Natural killer cell (primary cell): Measurements from ENCODE around the gene HOXD13. TPM values are rescaled to one million over a fixed set of nuclear protein-coding genes. Genes with fewer than 3 reads are reported as not detected.

ENCODE experiments used
- ATAC-seq, 3 donors: fragments of 150-1000 bp in 2 of 3; fragments of 200-7000 bp in 1 of 3; cut with Tn5 transposase; 1 replicate in 1 of 3; 2 replicates in 2 of 3; pipeline ENCODE4 v1.10.0; 2021; ENCODE audit warnings: mild to moderate bottlenecking in 2 of 3, moderate library complexity in 2 of 3
- DNase-seq, 2 donors: peaks; one replicate each; pipeline versions ENCODE4 v3.0.0 to v3.0.0-alpha.2; 2013 to 2021; ENCODE audit warnings: mixed read lengths in 1 of 2
- H3K27ac ChIP-seq: one replicate; pipeline ENCODE4 v1.5.1; 2013; ENCODE audit warnings: mild to moderate bottlenecking, low read length
- H3K27me3 ChIP-seq: one replicate; pipeline ENCODE4 v1.6.1; 2013; ENCODE audit warnings: low read length; ENCODE audit not compliant: control insufficient read depth, insufficient read depth
- H3K36me3 ChIP-seq: one replicate; pipeline ENCODE4 v1.6.1; 2013; ENCODE audit warnings: low read length; ENCODE audit not compliant: control insufficient read depth, insufficient read depth
- H3K4me1 ChIP-seq: one replicate; pipeline ENCODE4 v1.6.1; 2013; ENCODE audit warnings: low read length; ENCODE audit not compliant: control insufficient read depth, insufficient read depth
- H3K4me3 ChIP-seq: one replicate; pipeline ENCODE4 v1.5.1; 2013; ENCODE audit warnings: low read length
- H3K9me3 ChIP-seq: one replicate; pipeline ENCODE4 v1.6.1; 2013; ENCODE audit warnings: low read length; ENCODE audit not compliant: control insufficient read depth, insufficient read depth
- H3K27ac Mint-ChIP-seq, 2 donors: one replicate each; pipeline ENCODE4 v1.8.0; 2022; ENCODE audit warnings: mild to moderate bottlenecking in 2 of 2, mixed read lengths in 2 of 2, moderate library complexity in 1 of 2
- H3K27me3 Mint-ChIP-seq, 2 donors: one replicate each; pipeline ENCODE4 v1.8.0; 2022; ENCODE audit warnings: low read depth in 2 of 2, mixed read lengths in 2 of 2
- H3K36me3 Mint-ChIP-seq: one replicate; pipeline ENCODE4 v1.8.0; 2022; ENCODE audit warnings: mixed read lengths
- H3K4me1 Mint-ChIP-seq, 2 donors: one replicate each; pipeline ENCODE4 v1.8.0; 2022; ENCODE audit warnings: mixed read lengths in 2 of 2
- H3K4me3 Mint-ChIP-seq: one replicate; pipeline ENCODE4 v1.8.0; 2022; ENCODE audit warnings: mild to moderate bottlenecking, moderate library complexity, mixed read lengths
- H3K9me3 Mint-ChIP-seq, 2 donors: one replicate each; pipeline ENCODE4 v1.8.0; 2022; ENCODE audit warnings: mixed read lengths in 2 of 2
- WGBS: methylation state at CpG from one replicate; pipeline ENCODE4 v1.1.7; 2013; ENCODE audit warnings: missing lambda C conversion rate; ENCODE audit not compliant: insufficient coverage; 5-methylcytosine and 5-hydroxymethylcytosine counted together
- intact Hi-C: fragments of 100-400 bp; cut with micrococcal nuclease; formaldehyde crosslinking; loops from one replicate; pipeline ENCODE4 v1.14.2; 2022
- total RNA-seq, 4 donors: library from RNA; stranded (reverse); fragments of 120-200 nt in 1 of 4; gene quantifications; one replicate each; pipeline versions ENCODE4 v1.2.3 to v1.2.4, GENCODE V29; 2013 to 2022
- TF ChIP-seq, protein P1 (sequence below): fragments of 200-600 bp; IDR thresholded peaks from one replicate; pipeline ENCODE4 v1.8.0; 2022; ENCODE audit warnings: antibody characterized with exemption

The HOXD13 gene
- total RNA-seq, 3 donors from 2014 or later (not counting 1 experiment from before 2014, with no cell fraction given): not detected

- H3K27ac ChIP-seq: no peak overlapping the region
- H3K27me3 Mint-ChIP-seq: peaks cover 66 to 74% of the 10 kb centered on the region in 2 donors
- WGBS: 8% methylated on average over 57 of the region's 58 CpGs
- peaks cover 62% of the 10 kb centered on the region for H3K27me3 ChIP-seq
- H3K36me3 ChIP-seq: no peaks in the 10 kb centered on the region
- H3K36me3 Mint-ChIP-seq: peaks cover 12% of the 10 kb centered on the region
- intact Hi-C loops: loop anchor here (5.0 kb wide), 1 partner anchor 1734 kb away; no protein-coding TSS in a partner anchor
- H3K4me3 Mint-ChIP-seq: no peak overlapping the region
- H3K9me3 ChIP-seq: peaks cover 7% of the 10 kb centered on the region
- H3K9me3 Mint-ChIP-seq: peaks cover 0 to 2% of the 10 kb centered on the region in 2 donors
- DNase-seq (no peak), ATAC-seq (no peak)
- H3K4me1 ChIP-seq: peaks cover 6% of the 10 kb centered on the region
- TF ChIP-seq, protein P1, sequence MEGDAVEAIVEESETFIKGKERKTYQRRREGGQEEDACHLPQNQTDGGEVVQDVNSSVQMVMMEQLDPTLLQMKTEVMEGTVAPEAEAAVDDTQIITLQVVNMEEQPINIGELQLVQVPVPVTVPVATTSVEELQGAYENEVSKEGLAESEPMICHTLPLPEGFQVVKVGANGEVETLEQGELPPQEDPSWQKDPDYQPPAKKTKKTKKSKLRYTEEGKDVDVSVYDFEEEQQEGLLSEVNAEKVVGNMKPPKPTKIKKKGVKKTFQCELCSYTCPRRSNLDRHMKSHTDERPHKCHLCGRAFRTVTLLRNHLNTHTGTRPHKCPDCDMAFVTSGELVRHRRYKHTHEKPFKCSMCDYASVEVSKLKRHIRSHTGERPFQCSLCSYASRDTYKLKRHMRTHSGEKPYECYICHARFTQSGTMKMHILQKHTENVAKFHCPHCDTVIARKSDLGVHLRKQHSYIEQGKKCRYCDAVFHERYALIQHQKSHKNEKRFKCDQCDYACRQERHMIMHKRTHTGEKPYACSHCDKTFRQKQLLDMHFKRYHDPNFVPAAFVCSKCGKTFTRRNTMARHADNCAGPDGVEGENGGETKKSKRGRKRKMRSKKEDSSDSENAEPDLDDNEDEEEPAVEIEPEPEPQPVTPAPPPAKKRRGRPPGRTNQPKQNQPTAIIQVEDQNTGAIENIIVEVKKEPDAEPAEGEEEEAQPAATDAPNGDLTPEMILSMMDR: no peak
- no peak overlapping the region for H3K4me3 ChIP-seq
- H3K4me1 Mint-ChIP-seq: no peaks in the 10 kb centered on the region
- H3K27ac Mint-ChIP-seq: no peak overlapping the region
Measured at GRCh38 chr2:176071330-176072291, 20.9 kb upstream of the HOXD13 start.

- H3K27me3 Mint-ChIP-seq: peaks cover 69 to 73% of the 10 kb centered on the region in 2 donors
- H3K9me3 ChIP-seq: peaks cover 7% of the 10 kb centered on the region
- H3K27ac ChIP-seq: no peak overlapping the region
- peaks cover 12% of the 10 kb centered on the region for H3K36me3 Mint-ChIP-seq
- H3K4me3 ChIP-seq: no peak overlapping the region
- H3K36me3 ChIP-seq: no peaks in the 10 kb centered on the region
- H3K4me1 ChIP-seq: no peaks in the 10 kb centered on the region
- intact Hi-C loops: loop anchor here (5.0 kb wide), 1 partner anchor 1735 kb away; no protein-coding TSS in a partner anchor
- H3K4me3 Mint-ChIP-seq: no peak overlapping the region
- ATAC-seq: no peak
- TF ChIP-seq, protein P1: no peak
- H3K4me1 Mint-ChIP-seq: no peaks in the 10 kb centered on the region
- DNase-seq: no peak
- no peak overlapping the region for H3K27ac Mint-ChIP-seq
- peaks cover 63% of the 10 kb centered on the region for H3K27me3 ChIP-seq
- H3K9me3 Mint-ChIP-seq: peaks cover 0 to 3% of the 10 kb centered on the region in 2 donors
- WGBS: 39% methylated on average over 4 of the region's 5 CpGs
Measured at GRCh38 chr2:176072292-176072669, 20.2 kb upstream of the HOXD13 start.

DNA sequence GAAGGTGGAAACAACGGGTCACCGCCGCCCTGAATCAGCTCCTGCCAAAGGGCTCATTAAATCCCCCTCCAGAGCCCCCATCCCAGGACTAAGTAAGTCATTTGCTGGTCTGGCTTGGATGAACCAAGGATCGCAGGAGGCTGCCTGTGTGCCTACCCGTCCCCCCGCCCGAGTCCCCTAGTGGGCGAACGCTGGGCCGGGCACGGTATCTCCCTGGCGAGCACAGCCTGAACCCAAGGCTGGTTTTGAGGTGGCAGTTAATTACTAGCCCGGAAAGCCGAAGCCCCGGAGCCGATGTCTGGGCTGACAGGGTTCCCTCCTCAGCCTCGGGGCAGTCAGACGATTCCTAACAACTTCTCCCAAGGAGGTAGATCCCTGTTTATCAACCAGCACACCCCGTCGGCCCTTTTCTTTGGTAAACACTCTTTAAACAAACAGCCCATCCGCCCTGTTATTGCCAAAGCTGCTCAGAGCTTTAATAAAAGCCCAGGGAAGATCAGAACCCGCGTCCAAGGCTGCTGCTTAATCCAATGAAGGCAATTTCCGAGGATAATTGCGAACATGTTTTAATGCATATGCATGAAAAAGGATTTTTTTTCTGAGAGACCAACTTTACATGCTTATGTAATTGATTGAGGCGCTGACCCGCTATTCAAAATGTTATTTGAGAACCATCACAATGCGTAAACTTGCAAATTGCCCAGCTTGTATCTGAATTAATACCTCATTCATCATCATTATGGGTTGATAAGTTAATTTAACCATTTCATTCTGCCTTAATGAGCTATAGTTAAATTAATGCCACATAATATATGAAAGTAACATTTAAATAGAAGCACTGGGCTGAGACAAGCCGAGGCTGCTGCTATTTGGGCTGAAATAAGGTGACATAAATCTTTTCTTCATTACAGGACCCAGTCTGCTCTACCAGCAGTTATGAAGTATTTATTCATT is 19.3 kb upstream of the HOXD13 start:
- Histone ChIP-seq H3K36me3 (no peaks in the 10 kb centered on the region), H3K4me1 (no peaks in the 10 kb centered on the region), H3K9me3 (peaks cover 7% of the 10 kb centered on the region), H3K27ac (no peak overlapping the region), H3K4me3 (no peak overlapping the region), H3K27me3 (peaks cover 64% of the 10 kb centered on the region)
- WGBS: 4% methylated on average over 27 of the region's 29 CpGs
- peaks cover 0 to under 1% of the 10 kb centered on the region in 2 donors for H3K4me1 Mint-ChIP-seq
- H3K36me3 Mint-ChIP-seq: peaks cover 13% of the 10 kb centered on the region
- ATAC-seq (no peak), DNase-seq (no peak)
- TF ChIP-seq, protein P1: no peak
- H3K27ac Mint-ChIP-seq: no peak overlapping the region
- intact Hi-C loops: loop anchor here (5.0 kb wide), 1 partner anchor 1736 kb away; no protein-coding TSS in a partner anchor
- peaks cover 0 to 3% of the 10 kb centered on the region in 2 donors for H3K9me3 Mint-ChIP-seq
- H3K4me3 Mint-ChIP-seq: no peak overlapping the region
- H3K27me3 Mint-ChIP-seq: peaks cover 70 to 72% of the 10 kb centered on the region in 2 donors
